NCI-H1436 treated with DMSO at 0.1 percent for 48 hours (cell line): ENCODE results near the gene KDELR3.

Experiments
- DNase-seq: peaks from one replicate; lab custom pipeline; 2025; lab: John Stamatoyannopoulos, UW

The KDELR3 gene

GRCh38 chr22:38482662-38483308 lies 14.9 kb downstream of the KDELR3 start:
- no peak for DNase-seq

GRCh38 chr22:38484244-38484643 lies 16.3 kb downstream of the KDELR3 start:
- no peak for DNase-seq

GRCh38 chr22:38485783-38486182 lies 17.9 kb downstream of the KDELR3 start:
- DNase-seq, result no peak

- DNase-seq, result no peak
Measured at GRCh38 chr22:38487946-38488345, 20.1 kb downstream of the KDELR3 start.

- no peak for DNase-seq
Measured at GRCh38 chr22:38489142-38489541, 21.2 kb downstream of the KDELR3 start.

GRCh38 chr22:38489561-38490145 lies 21.8 kb downstream of the KDELR3 start:
- DNase-seq, result no peak

- no peak for DNase-seq
Measured at GRCh38 chr22:38490475-38490874, 22.6 kb downstream of the KDELR3 start.

GRCh38 chr22:38490915-38491314 lies 23.0 kb downstream of the KDELR3 start:
- no peak for DNase-seq

- no peak for DNase-seq
Measured at GRCh38 chr22:38491707-38492348, 23.9 kb downstream of the KDELR3 start.

GRCh38 chr22:38494498-38494897 lies 26.6 kb downstream of the KDELR3 start:
- no peak for DNase-seq

GRCh38 chr22:38494939-38495338 lies 27.0 kb downstream of the KDELR3 start:
- DNase-seq, result no peak

GRCh38 chr22:38497869-38498268 lies 30.0 kb downstream of the KDELR3 start:
- DNase-seq, result no peak

GRCh38 chr22:38501797-38502672 lies 34.1 kb downstream of the KDELR3 start:
- DNase-seq, result no peak

GRCh38 chr22:38503021-38503420 lies 35.1 kb downstream of the KDELR3 start:
- no peak for DNase-seq

GRCh38 chr22:38504731-38505540 lies 37.0 kb downstream of the KDELR3 start:
- peak; percentile 11 for DNase-seq

GRCh38 chr22:38505541-38506117 lies 37.7 kb downstream of the KDELR3 start:
- no peak for DNase-seq

- peak; percentile 93 for DNase-seq
Measured at GRCh38 chr22:38506118-38506962, 38.4 kb downstream of the KDELR3 start, which contains the start of gene DDX17. DDX17 (minus strand) TSS chr22:38506311.

- no peak for DNase-seq
Measured at GRCh38 chr22:38510416-38510970, 42.6 kb downstream of the KDELR3 start.

- no peak for DNase-seq
Measured at GRCh38 chr22:38513063-38513462, 45.2 kb downstream of the KDELR3 start.

GRCh38 chr22:38518620-38519019 lies 50.7 kb downstream of the KDELR3 start:
- no peak for DNase-seq
